Ovary (tissue), 9 donors: Measurements from ENCODE around the gene HMOX1. TPM values are rescaled to one million over a fixed set of nuclear protein-coding genes. Genes with fewer than 3 reads are reported as not detected.

Source experiments
- DNase-seq, 5 donors: peaks; one replicate each; pipeline ENCODE4 v3.0.0-alpha.2; 2019 to 2020
- H3K27ac ChIP-seq, 2 donors: fragments of 200-600 bp; one replicate each; pipeline versions ENCODE4 v1.5.1 to v1.8.0; 2019 to 2022
- H3K27me3 ChIP-seq: fragments of 200-600 bp; one replicate; pipeline ENCODE4 v1.8.0; 2022
- H3K36me3 ChIP-seq: fragments of 200-600 bp; sonication (generic); one replicate; pipeline ENCODE4 v1.5.1; 2019
- H3K4me1 ChIP-seq: one replicate; pipeline ENCODE4 v1.8.1; 2013; ENCODE audit warnings: mild to moderate bottlenecking, moderate library complexity; ENCODE audit not compliant: insufficient read depth
- H3K4me3 ChIP-seq: fragments of 200-600 bp; sonication (generic); one replicate; pipeline ENCODE4 v1.5.1; 2017
- H3K9me3 ChIP-seq, 2 donors: fragments of 200-600 bp in 1 of 2; sonication (generic) in 1 of 2; one replicate each; pipeline versions ENCODE4 v1.5.1 to v1.8.1; 2013 to 2019; ENCODE audit warnings: mild to moderate bottlenecking in 1 of 2, moderate library complexity in 1 of 2
- EP300 ChIP-seq: sonication (generic); formaldehyde crosslinking; IDR thresholded peaks from one replicate; pipeline ENCODE4 v1.6.1; 2017; ENCODE audit warnings: antibody characterized with exemption
- POLR2A ChIP-seq: fragments of 450-650 bp; IDR thresholded peaks from one replicate; pipeline ENCODE4 v1.6.1; 2017; ENCODE audit warnings: antibody characterized with exemption, mild to moderate bottlenecking, moderate library complexity
- WGBS, 3 donors: extraction: QIAGEN DNeasy Blood & Tissue Kit in 1 of 3; methylation state at CpG; one replicate each; pipeline versions ENCODE4 v1.1.5 to v1.1.7; 2013 to 2017; 5-methylcytosine and 5-hydroxymethylcytosine counted together
- intact Hi-C, 4 donors: fragments of 100-400 bp; cut with DNase I; formaldehyde crosslinking; loops; one replicate each; pipeline versions ENCODE4 v1.11.0 to v1.15.1; 2022 to 2023
- polyA plus RNA-seq, 2 donors: library from polyadenylated mRNA; stranded (reverse); fragments of 200-250 nt in 1 of 2; fragments of 350-450 nt in 1 of 2; fragmentation: Illumina TruSeq in 1 of 2; extraction: RNeasy Lipid Tissue Mini Kit (QIAGEN cat#74804) in 1 of 2; gene quantifications; one replicate each; pipeline ENCODE4 v1.2.3, GENCODE V29; 2013 to 2014
- total RNA-seq, 7 donors: library from RNA; depleted of rRNA in 2 of 7; stranded (reverse); fragments of >200 nt in 2 of 7; fragmentation: NEBNext Ultra II Directional in 3 of 7; extraction: Animal tissue kit (Norgen Biotek cat#: 25700) in 3 of 7; gene quantifications; one replicate each; pipeline versions ENCODE4 v1.1.0 to v1.2.4, GENCODE V29; 2016 to 2023
- TF ChIP-seq, protein P1 (sequence below), 3 donors: fragments of 450-650 bp in 2 of 3; fragments of 200-600 bp in 1 of 3; IDR thresholded peaks; one replicate each; pipeline versions ENCODE4 v1.5.1 to v1.8.0; 2016 to 2022; ENCODE audit warnings: antibody characterized with exemption in 3 of 3, mild to moderate bottlenecking in 1 of 3
- donor health status: DM: no; HTN: no; CAD: no; lungs with moderate emphysema.
- donor health status: DM: no; HTN: no; CAD: no.
- donor health status: Bipolar disorder and iron deficiency.
- donor health status: DM: yes; HTN: yes; CAD: no.
- donor health status: DM: no; HTN: no; CAD: no.
- donor health status: DM: yes; HTN: yes; CAD: no.

HMOX1 gene
- total and polyA plus RNA-seq, 9 donors: 45.0 to 243 (median 71.4) TPM

DNA sequence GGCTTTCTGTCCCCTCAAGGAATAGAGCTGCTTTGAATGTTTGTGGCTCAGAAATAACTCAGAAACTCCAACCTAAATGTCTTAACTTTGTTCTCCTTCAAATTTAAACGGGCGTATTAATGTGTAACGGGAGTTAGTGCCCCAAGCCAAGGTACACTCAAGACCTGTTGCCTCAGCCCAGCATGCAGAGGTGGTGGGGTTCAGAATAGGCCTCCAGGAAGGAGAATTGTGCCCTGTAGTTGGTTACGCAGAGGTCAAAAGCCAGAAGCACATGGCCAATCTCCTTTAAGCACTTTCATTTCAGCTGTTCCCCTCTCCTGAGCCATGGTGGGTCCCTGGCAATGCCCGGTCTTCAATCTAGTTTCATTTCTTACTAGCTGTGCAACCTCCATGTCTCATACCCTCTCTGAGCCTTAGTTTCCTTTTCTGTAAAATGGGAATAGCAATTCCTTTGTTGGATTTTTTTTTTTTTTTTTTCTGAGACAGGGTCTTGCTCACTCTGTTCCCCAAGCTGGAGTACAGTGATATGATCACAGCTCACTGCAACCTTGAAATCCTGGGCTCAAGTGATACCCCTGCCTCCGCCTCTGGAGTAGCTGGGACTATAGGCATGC is 4.2 kb downstream of the HMOX1 start:
- peaks cover 18% of the 10 kb centered on the region for H3K4me1 ChIP-seq
- peak overlapping the region in 1 of 2 donors; percentile 34 for H3K27ac ChIP-seq
- no peaks in the 10 kb centered on the region for H3K9me3 ChIP-seq
- no peak for DNase-seq
- TF ChIP-seq POLR2A (no peak), EP300 (no peak)
- TF ChIP-seq, protein P1, sequence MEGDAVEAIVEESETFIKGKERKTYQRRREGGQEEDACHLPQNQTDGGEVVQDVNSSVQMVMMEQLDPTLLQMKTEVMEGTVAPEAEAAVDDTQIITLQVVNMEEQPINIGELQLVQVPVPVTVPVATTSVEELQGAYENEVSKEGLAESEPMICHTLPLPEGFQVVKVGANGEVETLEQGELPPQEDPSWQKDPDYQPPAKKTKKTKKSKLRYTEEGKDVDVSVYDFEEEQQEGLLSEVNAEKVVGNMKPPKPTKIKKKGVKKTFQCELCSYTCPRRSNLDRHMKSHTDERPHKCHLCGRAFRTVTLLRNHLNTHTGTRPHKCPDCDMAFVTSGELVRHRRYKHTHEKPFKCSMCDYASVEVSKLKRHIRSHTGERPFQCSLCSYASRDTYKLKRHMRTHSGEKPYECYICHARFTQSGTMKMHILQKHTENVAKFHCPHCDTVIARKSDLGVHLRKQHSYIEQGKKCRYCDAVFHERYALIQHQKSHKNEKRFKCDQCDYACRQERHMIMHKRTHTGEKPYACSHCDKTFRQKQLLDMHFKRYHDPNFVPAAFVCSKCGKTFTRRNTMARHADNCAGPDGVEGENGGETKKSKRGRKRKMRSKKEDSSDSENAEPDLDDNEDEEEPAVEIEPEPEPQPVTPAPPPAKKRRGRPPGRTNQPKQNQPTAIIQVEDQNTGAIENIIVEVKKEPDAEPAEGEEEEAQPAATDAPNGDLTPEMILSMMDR (IDR thresholded peaks at IDR 0.05): no peak
- no peak overlapping the region for H3K4me3 ChIP-seq
- intact Hi-C loops: no loop called here
- H3K36me3 ChIP-seq: no peaks in the 10 kb centered on the region
- no peaks in the 10 kb centered on the region for H3K27me3 ChIP-seq
- 76 to 86% (median 77%) methylated on average over 6 of the region's 6 CpGs for WGBS, 3 donors

DNA sequence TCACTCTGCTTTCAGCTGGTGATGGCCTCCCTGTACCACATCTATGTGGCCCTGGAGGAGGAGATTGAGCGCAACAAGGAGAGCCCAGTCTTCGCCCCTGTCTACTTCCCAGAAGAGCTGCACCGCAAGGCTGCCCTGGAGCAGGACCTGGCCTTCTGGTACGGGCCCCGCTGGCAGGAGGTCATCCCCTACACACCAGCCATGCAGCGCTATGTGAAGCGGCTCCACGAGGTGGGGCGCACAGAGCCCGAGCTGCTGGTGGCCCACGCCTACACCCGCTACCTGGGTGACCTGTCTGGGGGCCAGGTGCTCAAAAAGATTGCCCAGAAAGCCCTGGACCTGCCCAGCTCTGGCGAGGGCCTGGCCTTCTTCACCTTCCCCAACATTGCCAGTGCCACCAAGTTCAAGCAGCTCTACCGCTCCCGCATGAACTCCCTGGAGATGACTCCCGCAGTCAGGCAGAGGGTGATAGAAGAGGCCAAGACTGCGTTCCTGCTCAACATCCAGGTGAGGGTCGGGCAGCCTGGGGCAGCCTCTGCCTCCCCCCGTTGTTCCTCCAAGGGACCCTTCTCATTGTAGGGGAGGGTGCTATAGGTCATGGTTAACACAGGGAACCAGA is 5.9 kb downstream of the HMOX1 start:
- intact Hi-C loops: no loop called here
- Histone ChIP-seq H3K4me3 (no peak overlapping the region), H3K27ac (peak overlapping the region in 1 of 2 donors; percentile 51), H3K4me1 (peaks cover 14% of the 10 kb centered on the region), H3K27me3 (no peaks in the 10 kb centered on the region), H3K9me3 (no peaks in the 10 kb centered on the region), H3K36me3 (no peaks in the 10 kb centered on the region)
- TF ChIP-seq POLR2A (no peak), EP300 (no peak)
- TF ChIP-seq, protein P1 (IDR thresholded peaks at IDR 0.05): no peak
- 92 to 94% (median 93%) methylated on average over 19 of the region's 19 CpGs for WGBS, 3 donors
- no peak for DNase-seq

GRCh38 chr22:35390933-35391332 is 10.0 kb downstream of the HMOX1 start:
- TF ChIP-seq EP300 (no peak), POLR2A (no peak)
- TF ChIP-seq, protein P1 (IDR thresholded peaks at IDR 0.05): no peak
- peaks cover 31% of the 10 kb centered on the region for H3K4me1 ChIP-seq
- intact Hi-C loops: no loop called here
- peak overlapping the region in 1 of 2 donors; percentile 46 for H3K27ac ChIP-seq
- H3K4me3 ChIP-seq: no peak overlapping the region
- no peaks in the 10 kb centered on the region for H3K9me3 ChIP-seq
- 73 to 94% (median 81%) methylated on average over 4 to 5 of the region's 5 CpGs for WGBS, 3 donors
- H3K27me3 ChIP-seq: no peaks in the 10 kb centered on the region
- DNase-seq: no peak
- H3K36me3 ChIP-seq: no peaks in the 10 kb centered on the region

DNA sequence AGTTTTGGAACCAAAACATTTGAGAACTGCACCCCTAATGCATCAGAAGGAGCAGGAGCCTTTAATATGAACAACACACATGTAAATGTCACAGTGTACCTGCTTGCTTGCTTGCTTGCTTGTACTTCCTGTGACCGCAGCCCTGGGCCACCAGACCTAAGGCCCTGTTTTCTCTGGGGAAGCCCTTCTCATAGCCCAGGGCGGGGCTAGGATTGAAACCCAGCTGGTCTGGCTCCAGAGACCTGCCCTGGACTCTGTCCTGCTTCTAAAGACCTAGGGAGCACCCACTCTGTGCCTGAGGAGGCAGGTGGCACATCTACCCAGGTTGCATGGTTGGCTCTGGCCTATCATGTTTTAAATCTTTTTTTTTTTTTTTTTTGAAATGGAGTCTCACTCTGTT is 11.5 kb downstream of the HMOX1 start:
- H3K27ac ChIP-seq: peak overlapping the region in 1 of 2 donors; percentile 83
- no peak for DNase-seq
- H3K36me3 ChIP-seq: no peaks in the 10 kb centered on the region
- TF ChIP-seq EP300 (no peak), POLR2A (no peak)
- TF ChIP-seq, protein P1 (IDR thresholded peaks at IDR 0.05): no peak
- H3K27me3 ChIP-seq: no peaks in the 10 kb centered on the region
- H3K4me3 ChIP-seq: no peak overlapping the region
- intact Hi-C loops: no loop called here
- peaks cover 37% of the 10 kb centered on the region for H3K4me1 ChIP-seq
- no peaks in the 10 kb centered on the region for H3K9me3 ChIP-seq
- 76 to 96% (median 88%) methylated on average over 2 of the region's 2 CpGs for WGBS, 3 donors
